ENCODE data around the gene RNF121.

- TF ChIP-seq CTCF (conservative IDR thresholded peaks at IDR 0.05) (no peak), ZFX (IDR thresholded peaks at IDR 0.05) (no peak)
Observed at GRCh38 chr11:72045849-72046248, 117.0 kb downstream of the RNF121 start.

Data from C4-2B (cell line).